Transverse colon (tissue), 4 donors: Measurements from ENCODE around the gene KIF26A.

Source experiments
- CTCF ChIP-seq, 5 experiments: fragments of 200-600 bp in 3 of 5; fragments of 450-650 bp in 2 of 5; sonication (generic) in 3 of 5; IDR thresholded peaks; 1 replicate in 2 of 5; 2 replicates in 3 of 5; pipeline ENCODE4 v1.5.1; 2016 to 2017; ENCODE audit warnings: antibody characterized with exemption in 5 of 5, inconsistent platforms in 3 of 5, mild to moderate bottlenecking in 2 of 5, moderate library complexity in 1 of 5
- POLR2AphosphoS5 ChIP-seq, 3 donors: sonication (generic); formaldehyde crosslinking; IDR thresholded peaks; one replicate each; pipeline ENCODE4 v1.6.1; 2016; ENCODE audit warnings: antibody characterized with exemption in 3 of 3

- TF ChIP-seq POLR2AphosphoS5 (IDR thresholded peaks at IDR 0.05), result no peak
- TF ChIP-seq CTCF (IDR thresholded peaks at IDR 0.05), result no peak
These were observed 46.2 kb upstream of the KIF26A start for GRCh38 chr14:104091927-104092771.
